ENCODE results near the gene LRRC55. TPM values are rescaled to one million over a fixed set of nuclear protein-coding genes. Genes with fewer than 3 reads are reported as not detected.

The LRRC55 gene
- total and polyA plus RNA-seq, 2 experiments from 2014 or later, result 0.10 TPM; not detected in 1

DNA sequence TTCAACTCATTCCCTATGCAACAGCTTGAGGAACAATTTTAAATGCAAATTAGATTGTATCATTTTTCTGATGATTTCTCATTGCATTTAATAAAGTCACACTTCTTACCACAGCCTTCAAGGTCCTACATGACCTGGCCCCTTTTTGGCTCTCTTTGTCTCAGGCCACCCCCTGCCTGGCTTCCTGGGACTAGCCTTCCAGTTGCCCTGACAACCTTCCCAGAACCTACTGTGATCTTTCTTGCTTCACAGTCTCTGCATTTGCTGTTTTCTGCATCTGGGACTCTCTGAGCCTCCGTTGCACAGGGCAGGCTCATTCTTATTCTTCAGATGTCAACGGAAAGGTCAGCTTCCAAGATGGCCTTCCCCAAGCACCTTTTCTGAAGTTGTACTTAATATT is 42.4 kb downstream of the LRRC55 start:
- 80% methylated on average over 2 of the region's 2 CpGs for WGBS (ENCODE audit: low lambda C conversion rate, missing lambda C conversion rate)

DNA sequence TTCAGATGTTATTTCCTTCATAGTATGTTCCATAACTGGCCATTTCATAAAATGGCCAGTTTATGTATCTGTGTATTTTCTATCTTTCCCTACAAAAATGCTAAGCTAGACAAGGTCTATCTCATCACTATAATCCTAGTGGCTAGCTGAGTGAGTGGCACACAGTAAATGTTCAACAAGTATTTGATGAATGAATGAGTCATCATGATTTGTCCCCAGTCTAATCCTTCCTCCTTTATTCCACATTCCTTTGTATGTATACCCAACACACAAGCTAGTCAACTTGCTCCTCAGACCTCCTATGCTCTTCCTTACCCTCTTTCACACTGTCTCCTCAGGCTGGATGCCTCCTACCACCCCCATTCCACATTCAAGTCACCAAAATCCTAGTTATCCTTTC is 42.8 kb downstream of the LRRC55 start:
- Histone ChIP-seq H3K4me2 (no peak overlapping the region), H3K36me3 (replicated peaks; ENCODE audit: insufficient read depth, low read depth) (no peaks in the 10 kb centered on the region), H3K4me1 (ENCODE audit: insufficient read depth) (no peaks in the 10 kb centered on the region), H3K9me3 (ENCODE audit: low read depth) (no peaks in the 10 kb centered on the region), H4K20me1 (ENCODE audit: insufficient read depth, poor library complexity, severe bottlenecking) (no peaks in the 10 kb centered on the region), H3K9me2 (replicated peaks; ENCODE audit: insufficient read depth) (no peaks in the 10 kb centered on the region), H3K4me3 (no peak overlapping the region), H3K27ac (no peak overlapping the region), H3K79me2 (no peaks in the 10 kb centered on the region), H2AFZ (no peak overlapping the region), H3K27me3 (no peaks in the 10 kb centered on the region)
- TF ChIP-seq, protein P1, sequence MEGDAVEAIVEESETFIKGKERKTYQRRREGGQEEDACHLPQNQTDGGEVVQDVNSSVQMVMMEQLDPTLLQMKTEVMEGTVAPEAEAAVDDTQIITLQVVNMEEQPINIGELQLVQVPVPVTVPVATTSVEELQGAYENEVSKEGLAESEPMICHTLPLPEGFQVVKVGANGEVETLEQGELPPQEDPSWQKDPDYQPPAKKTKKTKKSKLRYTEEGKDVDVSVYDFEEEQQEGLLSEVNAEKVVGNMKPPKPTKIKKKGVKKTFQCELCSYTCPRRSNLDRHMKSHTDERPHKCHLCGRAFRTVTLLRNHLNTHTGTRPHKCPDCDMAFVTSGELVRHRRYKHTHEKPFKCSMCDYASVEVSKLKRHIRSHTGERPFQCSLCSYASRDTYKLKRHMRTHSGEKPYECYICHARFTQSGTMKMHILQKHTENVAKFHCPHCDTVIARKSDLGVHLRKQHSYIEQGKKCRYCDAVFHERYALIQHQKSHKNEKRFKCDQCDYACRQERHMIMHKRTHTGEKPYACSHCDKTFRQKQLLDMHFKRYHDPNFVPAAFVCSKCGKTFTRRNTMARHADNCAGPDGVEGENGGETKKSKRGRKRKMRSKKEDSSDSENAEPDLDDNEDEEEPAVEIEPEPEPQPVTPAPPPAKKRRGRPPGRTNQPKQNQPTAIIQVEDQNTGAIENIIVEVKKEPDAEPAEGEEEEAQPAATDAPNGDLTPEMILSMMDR (IDR thresholded peaks at IDR 0.05; ENCODE audit: poor library complexity), result no peak
- TF ChIP-seq EZH2phosphoT487 (IDR thresholded peaks at IDR 0.05; ENCODE audit: low read depth, severe bottlenecking, unreplicated experiment), result no peak
- TF ChIP-seq EZH2 (IDR thresholded peaks at IDR 0.05; ENCODE audit: borderline replicate concordance), result no peak
- no peak for DNase-seq (ENCODE audit: low spot score)

More for the DNA sequence above, 42.4 kb downstream of the LRRC55 start:
- Histone ChIP-seq H3K79me2 (no peaks in the 10 kb centered on the region), H3K27me3 (no peaks in the 10 kb centered on the region), H3K4me1 (ENCODE audit: insufficient read depth) (no peaks in the 10 kb centered on the region), H3K9me3 (ENCODE audit: low read depth) (no peaks in the 10 kb centered on the region), H3K27ac (no peak overlapping the region), H3K4me3 (no peak overlapping the region), H3K4me2 (no peak overlapping the region), H3K36me3 (replicated peaks; ENCODE audit: insufficient read depth, low read depth) (no peaks in the 10 kb centered on the region), H4K20me1 (ENCODE audit: insufficient read depth, poor library complexity, severe bottlenecking) (no peaks in the 10 kb centered on the region), H3K9me2 (replicated peaks; ENCODE audit: insufficient read depth) (no peaks in the 10 kb centered on the region), H2AFZ (no peak overlapping the region)
- TF ChIP-seq, protein P1 (IDR thresholded peaks at IDR 0.05; ENCODE audit: poor library complexity), result no peak
- no peak for TF ChIP-seq EZH2phosphoT487 (IDR thresholded peaks at IDR 0.05; ENCODE audit: low read depth, severe bottlenecking, unreplicated experiment)
- TF ChIP-seq EZH2 (IDR thresholded peaks at IDR 0.05; ENCODE audit: borderline replicate concordance), result no peak
- DNase-seq (ENCODE audit: low spot score), result no peak

DNA sequence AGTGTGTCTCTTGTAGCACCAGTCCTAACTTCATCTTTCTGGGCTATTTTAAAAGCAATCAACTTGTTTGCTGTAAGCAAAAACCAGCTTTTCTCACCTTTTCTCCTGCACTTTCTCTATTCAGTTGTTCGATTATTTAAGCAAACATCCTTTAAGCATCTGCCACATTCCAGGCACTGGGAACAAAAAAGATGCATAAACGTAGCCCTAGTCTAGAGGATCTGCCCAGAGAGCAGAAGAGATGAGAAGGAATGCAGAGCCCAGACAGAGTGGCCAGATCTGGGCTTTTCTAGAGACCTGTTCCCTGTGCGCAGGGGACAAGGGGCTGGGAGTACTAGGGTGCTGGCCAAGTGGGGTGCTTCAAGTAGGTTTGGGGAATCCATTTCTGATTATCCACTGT is 46.8 kb downstream of the LRRC55 start:
- Histone ChIP-seq H2AFZ (no peak overlapping the region), H3K4me1 (ENCODE audit: insufficient read depth) (no peaks in the 10 kb centered on the region), H3K4me3 (no peak overlapping the region), H4K20me1 (ENCODE audit: insufficient read depth, poor library complexity, severe bottlenecking) (no peaks in the 10 kb centered on the region), H3K27me3 (peaks cover 11% of the 10 kb centered on the region), H3K9me3 (ENCODE audit: low read depth) (no peaks in the 10 kb centered on the region), H3K9me2 (replicated peaks; ENCODE audit: insufficient read depth) (no peaks in the 10 kb centered on the region), H3K79me2 (no peaks in the 10 kb centered on the region), H3K4me2 (no peak overlapping the region), H3K27ac (no peak overlapping the region), H3K36me3 (replicated peaks; ENCODE audit: insufficient read depth, low read depth) (no peaks in the 10 kb centered on the region)
- 67% methylated on average over 3 of the region's 3 CpGs for WGBS (ENCODE audit: low lambda C conversion rate, missing lambda C conversion rate)
- DNase-seq (ENCODE audit: low spot score), result no peak
- TF ChIP-seq EZH2 (IDR thresholded peaks at IDR 0.05; ENCODE audit: borderline replicate concordance), result no peak
- TF ChIP-seq, protein P1 (IDR thresholded peaks at IDR 0.05; ENCODE audit: poor library complexity), result no peak
- TF ChIP-seq EZH2phosphoT487 (IDR thresholded peaks at IDR 0.05; ENCODE audit: low read depth, severe bottlenecking, unreplicated experiment), result no peak

DNA sequence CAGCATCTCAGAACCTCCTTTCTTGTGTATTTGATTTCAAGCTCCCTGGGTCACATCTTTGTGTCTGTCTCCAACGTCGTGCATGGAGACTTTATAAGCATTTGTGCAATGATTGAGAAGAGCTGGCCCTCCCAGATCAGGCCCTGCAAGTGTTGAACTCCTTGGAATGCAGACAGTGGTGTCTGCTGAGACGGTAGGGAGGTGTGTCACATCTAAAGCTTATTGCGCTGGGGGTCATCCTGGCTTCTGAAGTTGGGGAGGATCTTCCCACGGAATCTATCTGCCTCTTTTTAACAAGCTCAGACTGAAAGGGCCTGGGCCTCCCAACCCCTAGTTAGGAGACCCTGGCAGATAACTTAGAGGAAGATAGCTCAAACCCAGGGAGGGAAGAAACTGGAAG is 48.6 kb downstream of the LRRC55 start:
- H3K79me2 ChIP-seq, result no peaks in the 10 kb centered on the region
- H3K4me2 ChIP-seq, result no peak overlapping the region
- no peak overlapping the region for H3K27ac ChIP-seq
- H2AFZ ChIP-seq, result no peak overlapping the region
- TF ChIP-seq EZH2 (IDR thresholded peaks at IDR 0.05; ENCODE audit: borderline replicate concordance) (no peak), EZH2phosphoT487 (IDR thresholded peaks at IDR 0.05; ENCODE audit: low read depth, severe bottlenecking, unreplicated experiment) (no peak)
- TF ChIP-seq, protein P1 (IDR thresholded peaks at IDR 0.05; ENCODE audit: poor library complexity), result no peak
- no peaks in the 10 kb centered on the region for H4K20me1 ChIP-seq (ENCODE audit: insufficient read depth, poor library complexity, severe bottlenecking)
- no peaks in the 10 kb centered on the region for H3K9me2 ChIP-seq (replicated peaks; ENCODE audit: insufficient read depth)
- H3K4me1 ChIP-seq (ENCODE audit: insufficient read depth), result no peaks in the 10 kb centered on the region
- H3K4me3 ChIP-seq, result no peak overlapping the region
- 45% methylated on average over 5 of the region's 5 CpGs for WGBS (ENCODE audit: low lambda C conversion rate, missing lambda C conversion rate)
- H3K9me3 ChIP-seq (ENCODE audit: low read depth), result no peaks in the 10 kb centered on the region
- no peak for DNase-seq (ENCODE audit: low spot score)
- no peaks in the 10 kb centered on the region for H3K36me3 ChIP-seq (replicated peaks; ENCODE audit: insufficient read depth, low read depth)
- peaks cover 11% of the 10 kb centered on the region for H3K27me3 ChIP-seq

Measured in hepatocyte (in vitro differentiated cells).